Parathyroid adenoma (tissue), 2 donors: Measurements from ENCODE around the gene ORAI2.

Experiments used
- H2AFZ ChIP-seq: fragments of 300-600 bp; sonication (generic); one replicate; pipeline ENCODE4 v1.7.0; 2017; ENCODE audit warnings: antibody characterized with exemption, mild to moderate bottlenecking
- H3K27ac ChIP-seq: fragments of 300-600 bp; sonication (generic); one replicate; pipeline ENCODE4 v1.7.0; 2017
- H3K27me3 ChIP-seq: fragments of 300-600 bp; sonication (generic); one replicate; pipeline ENCODE4 v1.7.0; 2017; ENCODE audit warnings: low read length; ENCODE audit not compliant: control insufficient read depth, insufficient read depth
- H3K36me3 ChIP-seq: fragments of 300-600 bp; sonication (generic); one replicate; pipeline ENCODE4 v1.7.0; 2017; ENCODE audit warnings: low read length; ENCODE audit not compliant: control insufficient read depth, insufficient read depth
- H3K4me1 ChIP-seq: fragments of 300-600 bp; sonication (generic); one replicate; pipeline ENCODE4 v1.7.0; 2017; ENCODE audit warnings: control low read depth
- H3K4me2 ChIP-seq: fragments of 300-600 bp; sonication (generic); one replicate; pipeline ENCODE4 v1.7.0; 2017; ENCODE audit warnings: low read length
- H3K4me3 ChIP-seq: fragments of 300-600 bp; sonication (generic); one replicate; pipeline ENCODE4 v1.7.0; 2017; ENCODE audit warnings: low read depth, low read length
- H3K79me2 ChIP-seq: fragments of 300-600 bp; sonication (generic); one replicate; pipeline ENCODE4 v1.7.0; 2017; ENCODE audit warnings: control low read depth
- H3K9ac ChIP-seq: fragments of 300-600 bp; sonication (generic); one replicate; pipeline ENCODE4 v1.7.0; 2017; ENCODE audit warnings: mild to moderate bottlenecking
- H3K9me3 ChIP-seq: fragments of 300-600 bp; sonication (generic); one replicate; pipeline ENCODE4 v1.7.0; 2017; ENCODE audit warnings: low read length; ENCODE audit not compliant: control insufficient read depth
- TF ChIP-seq, protein P1 (sequence below): fragments of 300-600 bp; sonication (generic); IDR thresholded peaks from one replicate; pipeline ENCODE4 v1.7.0; 2017; ENCODE audit warnings: antibody characterized with exemption, mild to moderate bottlenecking
- donor health status: primary hyperparathyroidism.

Gene ORAI2

DNA sequence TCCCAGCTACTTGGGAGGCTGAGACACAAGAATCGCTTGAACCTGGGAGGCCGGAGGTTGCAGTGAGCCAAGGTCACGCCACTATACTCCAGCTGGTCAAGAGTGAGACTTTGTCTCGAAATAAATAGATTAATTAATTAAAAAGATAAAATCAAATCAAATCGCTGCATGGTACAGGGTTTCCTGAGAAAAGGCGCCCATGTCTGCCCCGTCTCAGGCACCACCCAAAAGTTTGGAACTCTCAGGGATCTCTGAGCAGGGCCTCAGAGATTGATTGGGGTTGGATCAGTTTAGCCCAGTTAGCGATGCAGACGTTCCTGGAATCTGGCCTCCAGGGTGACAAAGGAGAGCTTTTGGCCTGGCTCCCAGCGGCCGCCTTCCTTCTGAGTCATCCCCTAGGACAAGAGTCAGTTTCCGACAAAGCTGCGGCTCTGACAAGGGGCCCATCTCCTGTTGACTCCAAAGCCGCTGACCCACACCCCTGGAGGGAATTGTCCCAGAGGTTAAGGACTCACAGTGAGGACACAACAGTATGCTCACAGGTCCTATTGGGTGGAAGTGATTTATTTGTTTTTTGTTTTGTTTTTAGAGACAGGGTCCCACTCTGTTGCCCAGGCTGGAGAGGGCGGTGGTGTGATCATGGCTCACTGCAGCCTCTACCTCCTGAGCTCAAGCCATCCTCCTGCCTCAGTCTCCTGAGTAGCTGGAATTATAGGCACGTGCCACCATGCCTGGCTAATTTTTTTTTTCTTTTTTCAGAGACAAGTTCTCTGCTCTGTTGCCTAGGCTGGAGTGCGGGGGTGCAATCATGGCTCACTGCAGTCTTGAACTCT is 6.8 kb downstream of the ORAI2 start:
- H3K4me1 ChIP-seq: no peaks in the 10 kb centered on the region
- H3K27me3 ChIP-seq: no peaks in the 10 kb centered on the region
- no peak overlapping the region for H3K9ac ChIP-seq
- H3K79me2 ChIP-seq: no peaks in the 10 kb centered on the region
- H3K27ac ChIP-seq: peak overlapping the region; percentile 17
- H3K36me3 ChIP-seq: no peaks in the 10 kb centered on the region
- no peaks in the 10 kb centered on the region for H3K9me3 ChIP-seq
- H2AFZ ChIP-seq: no peak overlapping the region
- no peak overlapping the region for H3K4me2 ChIP-seq
- H3K4me3 ChIP-seq: no peak overlapping the region
- TF ChIP-seq, protein P1, sequence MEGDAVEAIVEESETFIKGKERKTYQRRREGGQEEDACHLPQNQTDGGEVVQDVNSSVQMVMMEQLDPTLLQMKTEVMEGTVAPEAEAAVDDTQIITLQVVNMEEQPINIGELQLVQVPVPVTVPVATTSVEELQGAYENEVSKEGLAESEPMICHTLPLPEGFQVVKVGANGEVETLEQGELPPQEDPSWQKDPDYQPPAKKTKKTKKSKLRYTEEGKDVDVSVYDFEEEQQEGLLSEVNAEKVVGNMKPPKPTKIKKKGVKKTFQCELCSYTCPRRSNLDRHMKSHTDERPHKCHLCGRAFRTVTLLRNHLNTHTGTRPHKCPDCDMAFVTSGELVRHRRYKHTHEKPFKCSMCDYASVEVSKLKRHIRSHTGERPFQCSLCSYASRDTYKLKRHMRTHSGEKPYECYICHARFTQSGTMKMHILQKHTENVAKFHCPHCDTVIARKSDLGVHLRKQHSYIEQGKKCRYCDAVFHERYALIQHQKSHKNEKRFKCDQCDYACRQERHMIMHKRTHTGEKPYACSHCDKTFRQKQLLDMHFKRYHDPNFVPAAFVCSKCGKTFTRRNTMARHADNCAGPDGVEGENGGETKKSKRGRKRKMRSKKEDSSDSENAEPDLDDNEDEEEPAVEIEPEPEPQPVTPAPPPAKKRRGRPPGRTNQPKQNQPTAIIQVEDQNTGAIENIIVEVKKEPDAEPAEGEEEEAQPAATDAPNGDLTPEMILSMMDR: no peak

DNA sequence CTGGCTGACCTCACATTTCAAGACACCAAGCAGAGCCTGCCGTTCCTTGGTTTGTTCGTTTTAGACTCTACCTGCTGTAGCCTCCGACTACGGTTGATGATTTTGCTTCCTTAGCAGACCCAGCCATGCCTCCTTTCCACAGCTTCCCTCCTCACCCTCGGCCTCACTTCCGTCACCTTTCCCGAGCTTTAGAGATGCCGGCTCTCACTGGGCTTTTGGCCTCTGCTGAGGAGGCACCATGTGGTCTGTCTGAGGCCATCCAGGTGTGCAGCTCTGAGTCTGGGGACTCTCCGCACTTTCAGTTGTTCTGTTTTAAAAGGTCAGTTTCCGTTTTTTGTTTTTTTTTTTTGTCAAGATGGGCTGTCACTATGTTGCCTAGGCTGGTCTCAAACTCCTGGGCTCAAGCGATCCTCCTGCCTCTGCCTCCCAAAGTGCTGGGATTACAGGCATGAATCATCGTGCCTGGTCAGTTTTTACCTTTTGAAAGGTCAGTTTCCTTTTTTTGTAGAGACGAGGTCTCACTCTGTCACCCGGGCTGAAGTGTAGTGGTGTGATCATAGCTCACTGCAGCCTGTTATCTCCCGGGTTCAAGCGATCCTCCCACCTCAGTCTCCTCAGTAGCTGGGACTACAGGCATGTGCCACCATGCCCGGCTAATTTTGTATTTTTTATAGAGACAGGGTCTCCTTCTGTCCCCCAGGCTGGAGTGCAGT is 11.7 kb downstream of the ORAI2 start:
- Histone ChIP-seq H3K27ac (no peak overlapping the region), H3K9me3 (no peaks in the 10 kb centered on the region)
- TF ChIP-seq, protein P1: no peak

DNA sequence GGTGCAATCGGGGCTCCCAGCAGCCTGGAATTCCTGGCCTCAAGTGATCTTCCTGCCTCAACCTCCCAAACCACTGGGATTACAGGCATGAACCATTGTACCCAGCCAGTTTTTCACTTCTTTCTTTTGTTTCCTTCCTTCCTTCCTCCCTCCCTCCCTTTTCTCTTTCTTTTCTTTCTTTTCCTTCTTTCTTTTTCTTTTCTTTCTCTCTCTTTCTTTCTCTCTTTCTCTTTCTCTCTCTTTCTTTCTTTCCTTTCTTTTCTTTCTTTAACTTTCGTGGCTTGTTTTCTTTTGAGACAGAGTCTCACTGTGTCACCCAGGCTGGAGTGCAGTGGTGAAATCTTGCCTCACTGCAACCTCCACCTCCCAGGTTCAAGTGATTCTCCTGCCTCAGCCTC is 12.3 kb downstream of the ORAI2 start:
- Histone ChIP-seq H3K4me3 (no peak overlapping the region), H3K4me2 (no peak overlapping the region), H3K4me1 (no peaks in the 10 kb centered on the region), H2AFZ (no peak overlapping the region), H3K9ac (no peak overlapping the region), H3K27me3 (no peaks in the 10 kb centered on the region), H3K79me2 (no peaks in the 10 kb centered on the region), H3K36me3 (no peaks in the 10 kb centered on the region), H3K27ac (no peak overlapping the region), H3K9me3 (no peaks in the 10 kb centered on the region)
- TF ChIP-seq, protein P1: no peak

More for the DNA sequence above, 11.7 kb downstream of the ORAI2 start:
- H3K79me2 ChIP-seq: no peaks in the 10 kb centered on the region
- H3K27me3 ChIP-seq: no peaks in the 10 kb centered on the region
- H3K4me2 ChIP-seq: no peak overlapping the region
- H3K9ac ChIP-seq: no peak overlapping the region
- H3K4me3 ChIP-seq: no peak overlapping the region
- no peaks in the 10 kb centered on the region for H3K4me1 ChIP-seq
- H2AFZ ChIP-seq: no peak overlapping the region
- no peaks in the 10 kb centered on the region for H3K36me3 ChIP-seq

DNA sequence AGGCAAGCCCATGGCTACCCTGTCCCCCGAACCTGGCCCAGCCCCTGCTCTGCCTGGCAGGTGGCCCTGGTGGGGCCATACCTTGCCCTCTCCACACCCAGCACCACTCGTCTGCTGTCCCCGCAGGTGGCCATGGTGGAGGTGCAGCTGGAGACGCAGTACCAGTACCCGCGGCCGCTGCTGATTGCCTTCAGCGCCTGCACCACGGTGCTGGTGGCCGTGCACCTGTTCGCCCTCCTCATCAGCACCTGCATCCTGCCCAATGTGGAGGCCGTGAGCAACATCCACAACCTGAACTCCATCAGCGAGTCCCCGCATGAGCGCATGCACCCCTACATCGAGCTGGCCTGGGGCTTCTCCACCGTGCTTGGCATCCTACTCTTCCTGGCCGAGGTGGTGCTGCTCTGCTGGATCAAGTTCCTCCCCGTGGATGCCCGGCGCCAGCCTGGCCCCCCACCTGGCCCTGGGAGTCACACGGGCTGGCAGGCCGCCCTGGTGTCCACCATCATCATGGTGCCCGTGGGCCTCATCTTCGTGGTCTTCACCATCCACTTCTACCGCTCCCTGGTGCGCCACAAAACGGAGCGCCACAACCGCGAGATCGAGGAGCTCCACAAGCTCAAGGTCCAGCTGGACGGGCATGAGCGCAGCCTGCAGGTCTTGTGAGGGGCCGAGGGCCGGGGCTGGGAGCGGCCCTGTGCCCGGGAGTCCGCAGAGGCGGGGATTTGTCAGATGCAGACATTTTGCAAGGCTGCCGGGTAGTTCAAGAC is 13.2 kb downstream of the ORAI2 start:
- TF ChIP-seq, protein P1: no peak
- Histone ChIP-seq H3K4me2 (no peak overlapping the region), H3K4me1 (no peaks in the 10 kb centered on the region), H3K27me3 (no peaks in the 10 kb centered on the region), H3K27ac (no peak overlapping the region), H3K9me3 (no peaks in the 10 kb centered on the region), H2AFZ (no peak overlapping the region), H3K36me3 (no peaks in the 10 kb centered on the region), H3K4me3 (no peak overlapping the region), H3K9ac (no peak overlapping the region), H3K79me2 (no peaks in the 10 kb centered on the region)
